Smooth muscle cell (in vitro differentiated cells): ENCODE measurements around the gene PCSK1. TPM values are rescaled to one million over a fixed set of nuclear protein-coding genes. Genes with fewer than 3 reads are reported as not detected.

Experiments
- DNase-seq: peaks from one replicate; lab custom pipeline; 2025; ENCODE audit not compliant: unreplicated experiment; lab: John Stamatoyannopoulos, UW
- H2AFZ ChIP-seq: fragments of 200-600 bp; sonication (generic); 2 replicates; pipeline ENCODE4 v1.6.0; 2016; ENCODE audit warnings: antibody characterized with exemption, low read depth, mild to moderate bottlenecking
- H3F3A ChIP-seq: fragments of 200-600 bp; sonication (generic); 2 replicates; pipeline ENCODE4 v1.6.0; 2017; ENCODE audit warnings: antibody characterized with exemption, low read depth
- H3K27ac ChIP-seq: fragments of 200-600 bp; sonication (generic); 2 replicates; pipeline ENCODE4 v1.5.1; 2016; ENCODE audit warnings: low read depth, mild to moderate bottlenecking
- H3K27me3 ChIP-seq: fragments of 200-600 bp; sonication (generic); 2 replicates; pipeline ENCODE4 v1.6.1; 2016; ENCODE audit warnings: low read depth, mild to moderate bottlenecking
- H3K36me3 ChIP-seq: fragments of 200-600 bp; sonication (generic); 2 replicates; pipeline ENCODE4 v1.5.1; 2016; ENCODE audit warnings: low read depth
- H3K4me1 ChIP-seq: fragments of 200-600 bp; sonication (generic); 2 replicates; pipeline ENCODE4 v1.5.1; 2016; ENCODE audit warnings: low read depth
- H3K4me2 ChIP-seq: fragments of 200-600 bp; sonication (generic); 2 replicates; pipeline ENCODE4 v1.6.0; 2016; ENCODE audit warnings: mild to moderate bottlenecking
- H3K4me3 ChIP-seq: fragments of 200-600 bp; sonication (generic); 2 replicates; pipeline ENCODE4 v1.5.1; 2016; ENCODE audit warnings: mild to moderate bottlenecking
- H3K79me2 ChIP-seq: fragments of 200-600 bp; sonication (generic); 2 replicates; pipeline ENCODE4 v1.6.0; 2016; ENCODE audit warnings: low read depth, mild to moderate bottlenecking
- H3K9ac ChIP-seq: fragments of 200-600 bp; sonication (generic); 2 replicates; pipeline ENCODE4 v1.6.0; 2016; ENCODE audit warnings: low read depth
- H3K9me3 ChIP-seq: fragments of 200-600 bp; sonication (generic); replicated peaks from 2 replicates; pipeline ENCODE4 v1.5.1; 2016; ENCODE audit warnings: low read depth
- H4K20me1 ChIP-seq: fragments of 200-600 bp; sonication (generic); 2 replicates; pipeline ENCODE4 v1.6.0; 2016; ENCODE audit warnings: low read depth
- WGBS: methylation state at CpG from one replicate; pipeline ENCODE4 v1.1.7; 2016; ENCODE audit warnings: low lambda C conversion rate; 5-methylcytosine and 5-hydroxymethylcytosine counted together
- polyA plus RNA-seq: library from polyadenylated mRNA; unstranded; fragments of >200 nt; fragmentation: Nextera tagmentation; extraction: Ambion mirVana; gene quantifications from 2 replicates; pipeline ENCODE4 v1.2.1, GENCODE V29; 2016
- total RNA-seq: library from RNA; depleted of rRNA; stranded (reverse); fragments of >200 nt; gene quantifications from 2 replicates; pipeline ENCODE4 v1.2.3, GENCODE V29; 2014
- TF ChIP-seq, protein P1 (sequence below): fragments of 200-600 bp; sonication (generic); IDR thresholded peaks from 2 replicates; pipeline ENCODE4 v1.5.1; 2017; ENCODE audit warnings: borderline replicate concordance, mild to moderate bottlenecking, antibody characterized with exemption; ENCODE audit not compliant: insufficient read depth, poor library complexity, severe bottlenecking

The PCSK1 gene
- total and polyA plus RNA-seq, 2 experiments from 2014 or later: 0.32 to 1.1 TPM

DNA sequence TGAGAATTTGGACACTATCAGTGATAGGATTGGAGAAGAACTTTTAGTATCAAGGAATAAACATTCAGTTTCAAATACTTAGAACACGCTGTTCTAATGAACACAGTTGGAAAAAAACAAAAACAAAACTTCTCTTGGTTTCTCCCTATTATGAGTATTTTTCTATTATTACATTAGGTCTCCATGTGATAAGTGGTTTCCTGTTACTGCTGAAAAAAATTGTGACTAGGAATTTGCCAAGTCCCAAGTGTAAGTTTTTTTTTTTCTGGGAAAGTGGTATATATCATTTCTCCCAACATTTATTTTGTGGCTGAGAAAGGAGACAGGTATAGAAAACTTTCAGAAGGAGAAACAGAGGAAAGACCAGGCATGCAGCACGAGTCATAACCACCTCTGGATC lies 41.1 kb downstream of the PCSK1 start:
- H3K79me2 ChIP-seq: no peaks in the 10 kb centered on the region
- no peaks in the 10 kb centered on the region for H3F3A ChIP-seq
- H3K4me2 ChIP-seq: no peak overlapping the region
- H3K4me1 ChIP-seq: no peaks in the 10 kb centered on the region
- H3K9me3 ChIP-seq: no peaks in the 10 kb centered on the region
- no peak overlapping the region for H3K27ac ChIP-seq
- no peaks in the 10 kb centered on the region for H4K20me1 ChIP-seq
- H3K4me3 ChIP-seq: no peak overlapping the region
- DNase-seq: no peak
- H2AFZ ChIP-seq: no peak overlapping the region
- no peaks in the 10 kb centered on the region for H3K36me3 ChIP-seq
- TF ChIP-seq, protein P1, sequence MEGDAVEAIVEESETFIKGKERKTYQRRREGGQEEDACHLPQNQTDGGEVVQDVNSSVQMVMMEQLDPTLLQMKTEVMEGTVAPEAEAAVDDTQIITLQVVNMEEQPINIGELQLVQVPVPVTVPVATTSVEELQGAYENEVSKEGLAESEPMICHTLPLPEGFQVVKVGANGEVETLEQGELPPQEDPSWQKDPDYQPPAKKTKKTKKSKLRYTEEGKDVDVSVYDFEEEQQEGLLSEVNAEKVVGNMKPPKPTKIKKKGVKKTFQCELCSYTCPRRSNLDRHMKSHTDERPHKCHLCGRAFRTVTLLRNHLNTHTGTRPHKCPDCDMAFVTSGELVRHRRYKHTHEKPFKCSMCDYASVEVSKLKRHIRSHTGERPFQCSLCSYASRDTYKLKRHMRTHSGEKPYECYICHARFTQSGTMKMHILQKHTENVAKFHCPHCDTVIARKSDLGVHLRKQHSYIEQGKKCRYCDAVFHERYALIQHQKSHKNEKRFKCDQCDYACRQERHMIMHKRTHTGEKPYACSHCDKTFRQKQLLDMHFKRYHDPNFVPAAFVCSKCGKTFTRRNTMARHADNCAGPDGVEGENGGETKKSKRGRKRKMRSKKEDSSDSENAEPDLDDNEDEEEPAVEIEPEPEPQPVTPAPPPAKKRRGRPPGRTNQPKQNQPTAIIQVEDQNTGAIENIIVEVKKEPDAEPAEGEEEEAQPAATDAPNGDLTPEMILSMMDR: no peak
- 93% methylated on average over 2 of the region's 2 CpGs for WGBS
- H3K9ac ChIP-seq: no peak overlapping the region
- H3K27me3 ChIP-seq: no peaks in the 10 kb centered on the region

DNA sequence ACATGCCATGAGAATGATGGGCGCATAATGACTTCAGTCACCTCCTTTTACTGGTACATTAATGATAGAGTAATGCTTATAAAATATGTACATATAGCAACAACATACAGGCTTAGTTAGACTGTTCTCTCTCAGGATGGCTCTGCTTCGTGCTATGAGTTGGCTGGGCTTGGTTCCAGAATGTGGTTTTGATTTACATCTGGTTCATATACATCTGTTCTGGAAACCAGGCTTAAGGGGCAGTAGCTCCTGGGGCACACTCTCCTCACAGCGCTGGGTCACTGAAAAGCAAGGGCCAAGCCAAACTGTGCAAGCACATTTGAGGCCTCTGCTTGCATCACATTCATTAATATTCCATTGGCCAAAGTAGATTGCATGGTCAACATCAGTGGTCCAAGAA lies 44.9 kb downstream of the PCSK1 start:
- 62% methylated on average over 3 of the region's 3 CpGs for WGBS
- no peak overlapping the region for H2AFZ ChIP-seq
- no peak overlapping the region for H3K4me2 ChIP-seq
- no peaks in the 10 kb centered on the region for H3K27me3 ChIP-seq
- H4K20me1 ChIP-seq: no peaks in the 10 kb centered on the region
- no peak for DNase-seq
- H3K36me3 ChIP-seq: no peaks in the 10 kb centered on the region
- no peaks in the 10 kb centered on the region for H3K4me1 ChIP-seq
- H3K4me3 ChIP-seq: no peak overlapping the region
- TF ChIP-seq, protein P1: no peak
- no peaks in the 10 kb centered on the region for H3K9me3 ChIP-seq
- H3K27ac ChIP-seq: no peak overlapping the region
- H3F3A ChIP-seq: no peaks in the 10 kb centered on the region
- H3K9ac ChIP-seq: no peak overlapping the region
- no peaks in the 10 kb centered on the region for H3K79me2 ChIP-seq

DNA sequence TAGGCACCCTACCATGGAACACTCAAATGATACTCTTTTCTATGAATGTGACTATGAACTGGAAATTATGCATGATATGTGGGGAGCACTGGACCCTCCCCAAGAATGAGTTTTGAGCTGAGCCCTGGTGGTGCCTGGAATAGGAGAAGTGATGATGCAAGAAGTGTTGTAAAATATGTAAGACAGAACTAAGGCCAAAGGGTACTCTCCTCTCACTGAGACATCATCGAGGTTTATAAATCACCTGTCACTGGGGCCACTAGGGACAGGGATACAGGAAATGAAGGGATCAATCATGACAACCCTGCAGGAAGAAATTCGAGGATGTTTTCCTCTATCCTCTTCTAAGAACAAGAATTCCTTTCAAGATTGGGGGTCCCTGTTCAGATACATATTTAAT lies 45.4 kb downstream of the PCSK1 start:
- no peak overlapping the region for H3K9ac ChIP-seq
- H3K27me3 ChIP-seq: no peaks in the 10 kb centered on the region
- H3K79me2 ChIP-seq: no peaks in the 10 kb centered on the region
- no peak overlapping the region for H3K27ac ChIP-seq
- no peak overlapping the region for H3K4me3 ChIP-seq
- DNase-seq: no peak
- no peaks in the 10 kb centered on the region for H4K20me1 ChIP-seq
- no peak overlapping the region for H3K4me2 ChIP-seq
- no peaks in the 10 kb centered on the region for H3K4me1 ChIP-seq
- H3F3A ChIP-seq: no peaks in the 10 kb centered on the region
- no peaks in the 10 kb centered on the region for H3K36me3 ChIP-seq
- WGBS: 66% methylated on average over 2 of the region's 2 CpGs
- H2AFZ ChIP-seq: no peak overlapping the region
- H3K9me3 ChIP-seq: no peaks in the 10 kb centered on the region
- TF ChIP-seq, protein P1: no peak

DNA sequence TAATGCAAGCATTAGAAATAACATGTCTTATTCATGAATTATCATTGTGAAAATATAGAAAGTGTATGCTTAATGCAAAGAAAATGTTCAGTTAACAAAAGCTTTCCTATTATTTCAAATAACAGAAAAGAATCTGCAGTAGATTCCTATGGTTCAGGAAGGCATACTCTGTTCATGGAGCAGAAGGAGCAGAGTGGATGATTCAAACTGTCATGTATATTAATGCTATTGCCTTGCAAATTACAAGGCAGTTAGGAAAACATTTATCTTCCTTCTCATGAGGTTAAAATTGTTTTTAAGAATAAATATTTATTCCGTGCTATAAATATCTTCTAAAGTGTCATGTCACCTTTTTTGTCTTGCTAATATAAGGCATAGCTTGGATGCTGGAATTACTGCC lies 47.5 kb downstream of the PCSK1 start:
- H3K79me2 ChIP-seq: no peaks in the 10 kb centered on the region
- no peak overlapping the region for H3K9ac ChIP-seq
- H3K4me1 ChIP-seq: no peaks in the 10 kb centered on the region
- TF ChIP-seq, protein P1: no peak
- no peaks in the 10 kb centered on the region for H3K9me3 ChIP-seq
- no peak overlapping the region for H3K27ac ChIP-seq
- no peaks in the 10 kb centered on the region for H4K20me1 ChIP-seq
- H3F3A ChIP-seq: no peaks in the 10 kb centered on the region
- H3K36me3 ChIP-seq: no peaks in the 10 kb centered on the region
- no peak overlapping the region for H3K4me3 ChIP-seq
- no peak overlapping the region for H3K4me2 ChIP-seq
- no peak overlapping the region for H2AFZ ChIP-seq
- DNase-seq: no peak
- WGBS: 48% methylated on average over 1 of the region's 1 CpG
- peaks cover 4% of the 10 kb centered on the region for H3K27me3 ChIP-seq
